ENCODE measurements around the gene LGALS16.

LGALS16 gene

DNA sequence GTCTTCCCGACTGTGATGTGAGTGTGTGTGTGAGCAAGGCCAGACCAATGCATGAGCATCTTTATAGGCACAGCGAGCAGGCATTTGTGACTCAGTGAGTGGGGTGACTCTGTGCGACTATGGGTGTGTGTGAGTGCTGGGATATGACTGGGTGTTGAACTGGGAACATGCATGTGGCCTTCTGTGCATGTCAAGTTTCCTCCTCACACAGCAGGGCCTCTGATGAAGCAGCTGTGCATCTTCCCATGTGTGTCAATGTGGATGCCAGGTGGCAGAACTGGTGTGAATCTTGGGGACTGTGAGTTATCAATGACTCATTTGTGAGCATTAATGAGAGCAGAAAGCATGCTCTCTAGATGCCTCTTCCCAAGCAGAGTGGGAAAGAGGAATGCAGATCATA lies 36.5 kb downstream of the LGALS16 start:
- no peak for TF ChIP-seq ZNF274 (IDR thresholded peaks at IDR 0.05; ENCODE audit: low read depth, low read length)
- H3K4me3 ChIP-seq (ENCODE audit: low read length) = no peak overlapping the region

DNA sequence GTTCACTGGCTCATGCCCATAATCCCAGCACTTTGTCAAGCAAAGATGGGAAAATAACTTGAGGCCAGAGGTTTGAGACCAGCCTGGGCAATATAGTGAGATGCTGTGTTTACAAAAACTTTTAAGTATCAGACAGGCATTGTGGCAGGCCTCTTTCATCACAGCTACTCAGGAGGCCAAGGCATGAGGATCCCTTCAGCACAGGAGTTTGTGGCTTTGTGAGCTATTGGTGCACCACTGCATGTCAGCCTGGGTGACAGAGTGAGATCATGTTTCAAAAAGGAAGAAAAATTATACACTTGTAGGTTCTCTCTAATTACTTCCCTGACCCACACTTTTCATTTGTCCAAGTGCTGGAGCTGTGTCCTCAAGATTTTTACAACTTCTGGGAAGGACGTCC lies 37.1 kb downstream of the LGALS16 start:
- H3K4me3 ChIP-seq (ENCODE audit: low read length) = no peak overlapping the region
- no peak for TF ChIP-seq ZNF274 (IDR thresholded peaks at IDR 0.05; ENCODE audit: low read depth, low read length)

DNA sequence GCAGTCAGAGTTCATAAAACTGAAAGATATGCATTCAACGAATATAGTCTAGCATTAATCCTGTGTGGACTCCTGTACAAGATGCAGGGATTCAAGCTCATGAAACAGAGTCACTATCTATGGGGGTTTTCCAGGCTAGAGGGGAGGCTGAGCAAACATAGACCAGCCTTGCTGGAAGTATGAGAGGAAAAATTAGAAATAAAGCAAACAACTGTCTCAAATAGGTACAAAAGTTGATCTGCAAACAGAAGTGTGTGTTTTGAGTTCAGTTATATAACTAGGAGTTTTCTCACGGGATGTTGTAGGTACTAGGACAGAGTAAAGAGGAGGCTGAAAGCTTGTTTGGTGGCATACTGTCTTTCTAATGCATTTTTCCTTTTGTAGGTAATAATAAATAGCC lies 40.0 kb downstream of the LGALS16 start:
- no peak for TF ChIP-seq ZNF274 (IDR thresholded peaks at IDR 0.05; ENCODE audit: low read depth, low read length)
- H3K4me3 ChIP-seq (ENCODE audit: low read length) = no peak overlapping the region

DNA sequence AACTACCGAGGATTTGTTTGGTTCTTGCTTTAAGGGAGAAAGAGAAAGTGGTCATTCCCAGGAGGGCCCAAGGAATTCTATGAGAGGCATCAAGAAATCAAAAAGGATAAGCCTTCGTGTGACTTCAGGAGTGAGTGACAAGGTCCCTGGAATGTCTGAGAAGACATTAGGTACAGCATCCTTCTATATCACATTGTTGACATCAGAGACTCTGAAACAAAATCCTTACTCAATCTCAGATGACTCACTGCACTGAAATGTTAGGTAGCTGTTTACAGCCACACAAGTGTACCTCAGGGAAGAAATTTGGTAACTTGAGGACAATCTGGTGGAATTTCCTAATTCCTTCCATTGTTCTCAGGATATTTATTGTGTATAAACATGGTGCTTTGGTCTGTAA lies 40.7 kb downstream of the LGALS16 start:
- no peak for TF ChIP-seq ZNF274 (IDR thresholded peaks at IDR 0.05; ENCODE audit: low read depth, low read length)

DNA sequence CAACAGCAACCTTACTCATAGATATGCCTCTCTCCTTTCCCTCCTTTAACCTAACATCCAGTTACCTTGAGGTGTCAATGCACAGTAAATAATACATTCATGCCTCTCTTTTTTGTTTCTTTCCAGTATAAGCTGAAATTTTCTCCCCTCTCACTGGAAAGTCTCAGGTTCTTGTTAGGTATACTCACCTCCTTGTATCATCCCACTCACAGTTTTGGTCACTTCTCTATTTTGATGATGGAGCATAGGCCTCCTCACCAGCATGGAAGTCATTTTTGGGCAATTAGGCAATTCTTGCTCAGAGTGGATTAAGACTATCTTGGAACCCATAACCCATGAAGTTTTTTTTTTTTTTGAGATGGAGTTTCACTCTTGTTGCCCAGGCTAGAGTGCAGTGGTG lies 42.8 kb downstream of the LGALS16 start:
- H3K4me3 ChIP-seq (ENCODE audit: low read length) = no peak overlapping the region
- TF ChIP-seq ZNF274 (IDR thresholded peaks at IDR 0.05; ENCODE audit: low read depth, low read length) = no peak

More for the DNA sequence above, 40.7 kb downstream of the LGALS16 start:
- H3K4me3 ChIP-seq (ENCODE audit: low read length) = no peak overlapping the region

DNA sequence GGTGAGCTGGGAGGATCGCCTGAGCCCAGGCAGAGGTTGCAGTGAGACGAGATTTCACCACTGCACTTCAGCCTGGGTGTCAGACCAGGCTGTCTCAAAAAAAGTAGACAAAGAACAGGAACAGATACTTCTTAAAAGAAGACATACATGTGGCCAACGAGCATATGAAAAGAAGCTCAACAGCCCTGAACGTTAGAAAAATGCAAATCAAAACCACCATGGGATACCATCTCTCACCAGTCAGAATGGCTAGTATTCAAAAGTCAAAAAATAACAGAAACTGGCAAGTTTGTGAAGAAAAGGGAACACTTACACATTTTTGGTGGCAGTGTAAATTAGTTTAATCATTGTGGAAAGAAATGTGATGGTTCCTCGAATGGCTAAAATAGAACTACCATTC lies 45.6 kb downstream of the LGALS16 start:
- no peak overlapping the region for H3K4me3 ChIP-seq (ENCODE audit: low read length)
- no peak for TF ChIP-seq ZNF274 (IDR thresholded peaks at IDR 0.05; ENCODE audit: low read depth, low read length)

DNA sequence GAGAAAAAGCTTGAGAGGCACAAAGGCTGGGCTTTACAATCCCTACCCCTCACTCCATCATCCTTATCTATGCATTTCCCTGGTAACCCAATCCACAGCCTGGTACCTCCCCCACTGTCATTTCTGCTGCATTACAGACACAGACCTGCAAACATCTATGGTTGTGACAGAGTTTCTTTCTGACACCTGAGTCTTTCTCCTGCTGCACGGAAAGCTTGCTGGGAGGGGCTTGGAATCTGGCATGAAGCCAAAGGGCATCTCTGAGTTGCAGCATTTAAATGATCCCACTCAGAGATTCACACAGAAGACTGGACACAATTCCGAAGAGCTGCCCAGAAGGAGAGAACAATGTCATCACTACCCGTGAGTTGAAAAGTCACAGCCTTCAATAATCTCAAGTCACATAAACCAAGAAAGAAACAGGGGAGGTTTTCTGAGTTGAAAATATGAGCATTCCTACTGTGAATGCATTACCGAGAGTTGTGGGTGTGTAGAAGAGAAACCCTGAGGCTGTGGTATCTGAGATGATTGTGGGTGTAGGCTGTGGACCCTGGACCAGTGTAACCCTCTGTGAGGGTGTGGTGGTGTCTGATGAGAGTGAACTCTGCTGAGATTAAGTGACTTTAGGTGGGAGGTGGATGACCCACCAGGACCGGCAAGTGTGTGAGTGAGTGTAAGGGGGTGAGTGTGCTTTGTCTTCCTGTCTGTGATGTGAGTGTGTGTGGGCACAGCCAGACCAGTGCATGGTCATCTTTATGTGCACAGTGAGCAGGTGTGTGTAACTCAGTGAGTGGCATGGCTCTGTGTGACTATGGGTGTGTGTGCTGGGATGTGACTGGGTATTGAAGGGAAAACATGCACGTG lies 48.7 kb downstream of the LGALS16 start, which contains the start of gene LGALS14:
Gene LGALS14, plus strand, starts transcription at position 301 of the 864 bp plus-strand sequence. Its CDS starts 48 bp downstream, at position 349.
- TF ChIP-seq ZNF274 (IDR thresholded peaks at IDR 0.05; ENCODE audit: low read depth, low read length) = no peak
- H3K4me3 ChIP-seq (ENCODE audit: low read length) = no peak within 1 kb of the TSS

DNA sequence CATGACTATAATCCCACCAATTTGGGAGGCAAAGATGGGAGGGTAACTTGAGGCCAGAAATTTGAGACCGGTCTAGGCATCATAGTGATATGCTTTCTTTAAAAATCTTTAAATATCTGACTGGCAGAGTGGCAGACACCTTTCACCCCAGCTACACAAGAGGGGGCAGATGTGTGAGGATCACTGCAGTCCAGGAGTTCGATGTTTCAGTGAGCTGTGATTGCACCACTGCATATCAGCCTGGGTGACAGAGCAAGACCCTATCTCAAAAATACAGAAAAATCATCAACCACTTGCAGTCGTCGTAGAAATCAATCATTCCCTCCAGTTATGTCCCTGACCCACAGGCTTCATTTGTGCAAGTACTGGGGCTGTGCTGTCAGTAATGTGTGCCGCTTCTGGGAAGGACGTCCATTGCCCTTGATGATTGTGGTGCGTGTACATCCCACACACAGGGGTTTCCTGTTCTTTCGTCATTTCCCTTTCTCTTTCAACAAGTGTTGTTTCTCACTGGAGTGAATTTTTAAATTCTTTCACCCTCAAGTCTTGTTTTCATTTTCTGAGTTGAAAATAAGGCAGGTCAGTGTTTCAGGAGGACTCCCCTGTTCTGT lies 50.0 kb downstream of the LGALS16 start:
- TF ChIP-seq ZNF274 (IDR thresholded peaks at IDR 0.05; ENCODE audit: low read depth, low read length) = no peak

DNA sequence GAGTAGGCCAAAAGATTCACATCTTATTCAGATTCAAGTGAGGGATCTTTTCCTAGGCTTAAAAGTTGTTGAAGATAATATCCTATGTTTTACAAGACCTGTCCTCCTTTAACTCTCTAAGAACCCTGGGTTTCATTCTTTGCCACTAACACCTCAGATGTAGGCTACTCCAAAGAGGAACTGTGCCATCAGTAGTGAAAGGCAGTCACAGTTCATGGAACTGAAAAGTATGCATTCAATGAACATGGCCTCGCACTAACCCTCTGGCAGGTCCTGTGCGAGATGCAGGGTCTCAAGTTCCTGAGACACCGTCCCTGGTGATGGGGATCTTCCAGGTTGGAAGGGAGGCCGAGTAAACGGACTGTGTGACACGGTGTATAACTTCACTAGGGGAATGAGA lies 52.9 kb downstream of the LGALS16 start:
- no peak overlapping the region for H3K4me3 ChIP-seq (ENCODE audit: low read length)
- TF ChIP-seq ZNF274 (IDR thresholded peaks at IDR 0.05; ENCODE audit: low read depth, low read length) = no peak

More for the DNA sequence above, 50.0 kb downstream of the LGALS16 start:
- no peak overlapping the region for H3K4me3 ChIP-seq (ENCODE audit: low read length)

DNA sequence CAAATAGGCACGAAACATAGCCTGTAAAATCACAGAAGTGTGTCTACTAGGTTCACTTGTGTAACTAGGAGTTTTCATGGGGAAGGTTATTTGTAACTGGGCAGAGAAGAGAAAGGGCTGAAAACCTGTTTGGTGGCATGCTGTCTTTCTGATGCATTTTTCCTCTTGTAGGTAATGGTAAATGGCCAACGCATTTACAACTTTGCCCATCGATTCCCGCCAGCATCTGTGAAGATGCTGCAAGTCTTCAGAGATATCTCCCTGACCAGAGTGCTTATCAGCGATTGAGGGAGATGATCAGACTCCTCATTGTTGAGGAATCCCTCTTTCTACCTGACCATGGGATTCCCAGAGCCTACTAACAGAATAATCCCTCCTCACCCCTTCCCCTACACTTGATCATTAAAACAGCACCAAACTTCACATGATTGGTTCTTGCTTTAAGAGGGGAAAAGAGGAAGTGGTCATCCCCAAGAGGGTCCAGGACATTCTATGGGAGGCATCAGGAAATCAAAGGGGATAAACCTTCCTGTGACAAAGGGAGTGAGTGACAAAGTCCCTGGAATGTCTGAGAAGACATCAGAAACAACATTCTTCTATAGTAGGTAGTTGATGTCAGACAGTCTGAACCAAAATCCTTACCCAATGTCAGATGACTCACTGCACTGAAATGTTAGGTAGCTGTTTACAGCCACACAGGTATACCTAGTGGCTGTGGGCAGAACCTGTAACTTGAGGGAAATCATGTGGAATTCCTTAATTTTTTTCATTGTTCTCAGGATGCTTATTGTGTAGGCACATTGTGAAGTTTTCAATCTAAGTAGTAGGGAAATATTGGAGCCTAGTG lies 53.5 kb downstream of the LGALS16 start:
- no peak for TF ChIP-seq ZNF274 (IDR thresholded peaks at IDR 0.05; ENCODE audit: low read depth, low read length)
- H3K4me3 ChIP-seq (ENCODE audit: low read length) = no peak overlapping the region

Data from GM08714 (cell line).